ENCODE data around the gene S100A12. TPM values are rescaled to one million over a fixed set of nuclear protein-coding genes. Genes with fewer than 3 reads are reported as not detected.

S100A12 gene
- total RNA-seq, 4 donors from 2014 or later: 2.2 to 2.9 TPM; not detected in 2

- Histone ChIP-seq H3K9me3 (no peaks in the 10 kb centered on the region), H3K27ac (no peak overlapping the region), H3K27me3 (peaks cover 0 to 6% (median 0%) of the 10 kb centered on the region in 3 donors), H3K4me3 (no peak overlapping the region), H3K36me3 (no peaks in the 10 kb centered on the region), H3K4me1 (no peaks in the 10 kb centered on the region)
- no peak for TF ChIP-seq POLR2A (IDR thresholded peaks at IDR 0.05)
- no peak for TF ChIP-seq CTCF (IDR thresholded peaks at IDR 0.05 in 4 of 5, conservative IDR thresholded peaks at IDR 0.05 in 1 of 5)
- DNase-seq (no peak), ATAC-seq (no peak)
- intact Hi-C loops (cut with DNase I; ENCODE audit: low total_unique reads) (no loop called here), in situ Hi-C loops (cut with MboI; ENCODE audit: low sequenced_read_pairs in 4 of 4) (no loop called here)
Observed at GRCh38 chr1:153342178-153342577, 33.2 kb downstream of the S100A12 start.

- intact Hi-C loops (cut with DNase I; ENCODE audit: low total_unique reads): no loop called here
- in situ Hi-C loops (cut with MboI; ENCODE audit: low sequenced_read_pairs in 4 of 4): no loop called here
- no peak overlapping the region for H3K4me3 ChIP-seq
- no peak overlapping the region for H3K27ac ChIP-seq
- no peaks in the 10 kb centered on the region for H3K36me3 ChIP-seq
- no peak for TF ChIP-seq CTCF (IDR thresholded peaks at IDR 0.05 in 4 of 5, conservative IDR thresholded peaks at IDR 0.05 in 1 of 5)
- no peak for TF ChIP-seq POLR2A (IDR thresholded peaks at IDR 0.05)
- no peaks in the 10 kb centered on the region for H3K4me1 ChIP-seq
- H3K27me3 ChIP-seq: peaks cover 0 to 2% (median 0%) of the 10 kb centered on the region in 3 donors
- ATAC-seq: no peak
- H3K9me3 ChIP-seq: no peaks in the 10 kb centered on the region
- no peak for DNase-seq
Observed at GRCh38 chr1:153341431-153341934, 33.9 kb downstream of the S100A12 start.

- DNase-seq (no peak), ATAC-seq (no peak)
- in situ Hi-C loops (cut with MboI; ENCODE audit: low sequenced_read_pairs in 4 of 4) (no loop called here), intact Hi-C loops (cut with DNase I; ENCODE audit: low total_unique reads) (no loop called here)
- no peak overlapping the region for H3K4me3 ChIP-seq
- H3K36me3 ChIP-seq: no peaks in the 10 kb centered on the region
- no peaks in the 10 kb centered on the region for H3K4me1 ChIP-seq
- no peaks in the 10 kb centered on the region for H3K9me3 ChIP-seq
- H3K27ac ChIP-seq: no peak overlapping the region
- TF ChIP-seq CTCF (IDR thresholded peaks at IDR 0.05 in 4 of 5, conservative IDR thresholded peaks at IDR 0.05 in 1 of 5): no peak
- TF ChIP-seq POLR2A (IDR thresholded peaks at IDR 0.05): no peak
- peaks cover 0 to 2% (median 0%) of the 10 kb centered on the region in 3 donors for H3K27me3 ChIP-seq
Observed at GRCh38 chr1:153340356-153340755, 35.1 kb downstream of the S100A12 start.

- H3K27ac ChIP-seq: no peak overlapping the region
- peaks cover 0 to 2% (median 0%) of the 10 kb centered on the region in 3 donors for H3K27me3 ChIP-seq
- DNase-seq (no peak), ATAC-seq (no peak)
- H3K9me3 ChIP-seq: no peaks in the 10 kb centered on the region
- TF ChIP-seq POLR2A (IDR thresholded peaks at IDR 0.05): no peak
- TF ChIP-seq CTCF (IDR thresholded peaks at IDR 0.05 in 4 of 5, conservative IDR thresholded peaks at IDR 0.05 in 1 of 5): no peak
- intact Hi-C loops (cut with DNase I; ENCODE audit: low total_unique reads): no loop called here
- in situ Hi-C loops (cut with MboI; ENCODE audit: low sequenced_read_pairs in 4 of 4): no loop called here
- no peaks in the 10 kb centered on the region for H3K4me1 ChIP-seq
- no peak overlapping the region for H3K4me3 ChIP-seq
- H3K36me3 ChIP-seq: no peaks in the 10 kb centered on the region
Observed at GRCh38 chr1:153339802-153340201, 35.6 kb downstream of the S100A12 start.
